ENCODE measurements around the gene TAF4B. TPM values are rescaled to one million over a fixed set of nuclear protein-coding genes. Genes with fewer than 3 reads are reported as not detected.

Gene TAF4B
- total and polyA plus RNA-seq, 9 of the 15 experiments (the other 6 are each of a cell fraction or from before 2014, with no cell fraction given): 4.5 to 25.3 (median 20.5) TPM

DNA sequence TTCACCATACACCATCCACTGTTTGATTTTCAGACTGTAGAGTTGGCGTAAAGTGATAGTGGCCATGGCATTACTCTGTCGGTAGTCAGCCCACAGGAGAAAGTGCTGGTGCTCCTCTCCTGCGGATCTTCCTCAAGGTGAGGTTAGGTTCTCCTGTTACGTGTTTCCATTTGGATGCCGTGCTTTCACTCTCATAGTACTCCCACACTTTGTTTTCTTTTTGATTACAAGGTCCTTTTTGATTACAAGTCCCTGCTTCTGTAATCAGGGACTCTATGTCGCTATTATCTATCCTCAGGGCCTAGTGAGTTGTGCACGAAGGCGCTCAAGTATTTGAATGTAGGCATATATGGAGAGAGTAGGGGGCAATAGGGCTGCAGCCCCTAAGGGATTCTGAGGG, 4.3 kb downstream of the TAF4B start:
- no peak overlapping the region for H2AFZ ChIP-seq (ENCODE audit: low read depth, low read length)
- H3K27me3 ChIP-seq (ENCODE audit: control insufficient read depth in 2 of 2, insufficient read depth in 2 of 2, low read length in 2 of 2): no peaks in the 10 kb centered on the region
- POLR2A ChIA-PET: no interaction called here
- no peaks in the 10 kb centered on the region for H3K9me3 ChIP-seq (replicated peaks; ENCODE audit: control insufficient read depth, insufficient read depth, low read depth, low read length)
- no peak overlapping the region for H3K27ac ChIP-seq (ENCODE audit: extremely low read depth, low read depth, low read length)
- CTCF ChIA-PET (ENCODE audit: low intra/inter-chr PET ratio): no interaction called here
- DNase-seq (ENCODE audit: extremely low read depth in 1 of 4, low spot score in 3 of 4) (no peak), FAIRE-seq (no peak), ATAC-seq (no peak)
- intact Hi-C loops (cut with micrococcal nuclease) (no loop called here), in situ Hi-C loops (cut with MboI) (no loop called here)
- WGBS (ENCODE audit: insufficient coverage, low coverage, missing lambda C conversion rate): 80% methylated on average over 8 of the region's 8 CpGs
- no TSS peak for BruUV-seq (replicated peaks)
- H3K79me2 ChIP-seq (ENCODE audit: control insufficient read depth, insufficient read depth, low read length): peaks cover 76% of the 10 kb centered on the region
- H3K36me3 ChIP-seq (ENCODE audit: control insufficient read depth, insufficient read depth, low read length): peaks cover 6% of the 10 kb centered on the region; the same call in 2 of the 3 replicates
- no peaks in the 10 kb centered on the region for H4K20me1 ChIP-seq (replicated peaks; ENCODE audit: control insufficient read depth, insufficient read depth, low read length)
- H3K4me3 ChIP-seq: no peak overlapping the region
- H3K9me1 ChIP-seq (ENCODE audit: control insufficient read depth, insufficient read depth, low read length): no peaks in the 10 kb centered on the region
- no peak overlapping the region for H3K4me2 ChIP-seq (ENCODE audit: insufficient read depth, low read length)
- H3K4me1 ChIP-seq (replicated peaks in 1 of 2; ENCODE audit: control insufficient read depth in 2 of 2, insufficient read depth in 2 of 2, low read length in 2 of 2): peaks cover 10 to 24% of the 10 kb centered on the region in 2 experiments; a peak in 4 of 5 replicates
- H3K9ac ChIP-seq (ENCODE audit: insufficient read depth in 1 of 2, low read depth in 2 of 2, low read length in 2 of 2): no peak overlapping the region
- TF ChIP-seq ZNF347 (CRISPR knock-in tag; IDR thresholded peaks at IDR 0.05; ENCODE audit: low read depth) (no peak), MYC (IDR thresholded peaks at IDR 0.05; ENCODE audit: low read depth, low read length) (no peak), MYC (CRISPR knock-in tag; IDR thresholded peaks at IDR 0.05; ENCODE audit: borderline replicate concordance, low read depth) (no peak), SIN3A (IDR thresholded peaks at IDR 0.05; ENCODE audit: borderline replicate concordance in 2 of 2, control insufficient read depth in 1 of 2, low read depth in 2 of 2, low read length in 2 of 2) (no peak), ZNF57 (CRISPR knock-in tag; IDR thresholded peaks at IDR 0.05) (no peak), TAL1 (IDR thresholded peaks at IDR 0.05) (no peak), ZNF785 (CRISPR knock-in tag; IDR thresholded peaks at IDR 0.05) (no peak), EP400 (IDR thresholded peaks at IDR 0.05) (no peak), CHD4 (IDR thresholded peaks at IDR 0.05; ENCODE audit: insufficient read depth, insufficient replicate concordance, low read depth, low read length, poor library complexity, severe bottlenecking) (no peak)
- TF ChIP-seq, protein P1, sequence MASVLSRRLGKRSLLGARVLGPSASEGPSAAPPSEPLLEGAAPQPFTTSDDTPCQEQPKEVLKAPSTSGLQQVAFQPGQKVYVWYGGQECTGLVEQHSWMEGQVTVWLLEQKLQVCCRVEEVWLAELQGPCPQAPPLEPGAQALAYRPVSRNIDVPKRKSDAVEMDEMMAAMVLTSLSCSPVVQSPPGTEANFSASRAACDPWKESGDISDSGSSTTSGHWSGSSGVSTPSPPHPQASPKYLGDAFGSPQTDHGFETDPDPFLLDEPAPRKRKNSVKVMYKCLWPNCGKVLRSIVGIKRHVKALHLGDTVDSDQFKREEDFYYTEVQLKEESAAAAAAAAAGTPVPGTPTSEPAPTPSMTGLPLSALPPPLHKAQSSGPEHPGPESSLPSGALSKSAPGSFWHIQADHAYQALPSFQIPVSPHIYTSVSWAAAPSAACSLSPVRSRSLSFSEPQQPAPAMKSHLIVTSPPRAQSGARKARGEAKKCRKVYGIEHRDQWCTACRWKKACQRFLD (CRISPR knock-in tag; IDR thresholded peaks at IDR 0.05): no peak
- TF ChIP-seq, protein P2, sequence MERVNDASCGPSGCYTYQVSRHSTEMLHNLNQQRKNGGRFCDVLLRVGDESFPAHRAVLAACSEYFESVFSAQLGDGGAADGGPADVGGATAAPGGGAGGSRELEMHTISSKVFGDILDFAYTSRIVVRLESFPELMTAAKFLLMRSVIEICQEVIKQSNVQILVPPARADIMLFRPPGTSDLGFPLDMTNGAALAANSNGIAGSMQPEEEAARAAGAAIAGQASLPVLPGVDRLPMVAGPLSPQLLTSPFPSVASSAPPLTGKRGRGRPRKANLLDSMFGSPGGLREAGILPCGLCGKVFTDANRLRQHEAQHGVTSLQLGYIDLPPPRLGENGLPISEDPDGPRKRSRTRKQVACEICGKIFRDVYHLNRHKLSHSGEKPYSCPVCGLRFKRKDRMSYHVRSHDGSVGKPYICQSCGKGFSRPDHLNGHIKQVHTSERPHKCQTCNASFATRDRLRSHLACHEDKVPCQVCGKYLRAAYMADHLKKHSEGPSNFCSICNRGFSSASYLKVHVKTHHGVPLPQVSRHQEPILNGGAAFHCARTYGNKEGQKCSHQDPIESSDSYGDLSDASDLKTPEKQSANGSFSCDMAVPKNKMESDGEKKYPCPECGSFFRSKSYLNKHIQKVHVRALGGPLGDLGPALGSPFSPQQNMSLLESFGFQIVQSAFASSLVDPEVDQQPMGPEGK (CRISPR knock-in tag; IDR thresholded peaks at IDR 0.05; ENCODE audit: borderline replicate concordance): no peak
- TF ChIP-seq, protein P3, sequence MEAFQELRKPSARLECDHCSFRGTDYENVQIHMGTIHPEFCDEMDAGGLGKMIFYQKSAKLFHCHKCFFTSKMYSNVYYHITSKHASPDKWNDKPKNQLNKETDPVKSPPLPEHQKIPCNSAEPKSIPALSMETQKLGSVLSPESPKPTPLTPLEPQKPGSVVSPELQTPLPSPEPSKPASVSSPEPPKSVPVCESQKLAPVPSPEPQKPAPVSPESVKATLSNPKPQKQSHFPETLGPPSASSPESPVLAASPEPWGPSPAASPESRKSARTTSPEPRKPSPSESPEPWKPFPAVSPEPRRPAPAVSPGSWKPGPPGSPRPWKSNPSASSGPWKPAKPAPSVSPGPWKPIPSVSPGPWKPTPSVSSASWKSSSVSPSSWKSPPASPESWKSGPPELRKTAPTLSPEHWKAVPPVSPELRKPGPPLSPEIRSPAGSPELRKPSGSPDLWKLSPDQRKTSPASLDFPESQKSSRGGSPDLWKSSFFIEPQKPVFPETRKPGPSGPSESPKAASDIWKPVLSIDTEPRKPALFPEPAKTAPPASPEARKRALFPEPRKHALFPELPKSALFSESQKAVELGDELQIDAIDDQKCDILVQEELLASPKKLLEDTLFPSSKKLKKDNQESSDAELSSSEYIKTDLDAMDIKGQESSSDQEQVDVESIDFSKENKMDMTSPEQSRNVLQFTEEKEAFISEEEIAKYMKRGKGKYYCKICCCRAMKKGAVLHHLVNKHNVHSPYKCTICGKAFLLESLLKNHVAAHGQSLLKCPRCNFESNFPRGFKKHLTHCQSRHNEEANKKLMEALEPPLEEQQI (IDR thresholded peaks at IDR 0.05): no peak
- TF ChIP-seq, protein P4, sequence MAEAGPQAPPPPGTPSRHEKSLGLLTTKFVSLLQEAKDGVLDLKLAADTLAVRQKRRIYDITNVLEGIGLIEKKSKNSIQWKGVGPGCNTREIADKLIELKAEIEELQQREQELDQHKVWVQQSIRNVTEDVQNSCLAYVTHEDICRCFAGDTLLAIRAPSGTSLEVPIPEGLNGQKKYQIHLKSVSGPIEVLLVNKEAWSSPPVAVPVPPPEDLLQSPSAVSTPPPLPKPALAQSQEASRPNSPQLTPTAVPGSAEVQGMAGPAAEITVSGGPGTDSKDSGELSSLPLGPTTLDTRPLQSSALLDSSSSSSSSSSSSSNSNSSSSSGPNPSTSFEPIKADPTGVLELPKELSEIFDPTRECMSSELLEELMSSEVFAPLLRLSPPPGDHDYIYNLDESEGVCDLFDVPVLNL (CRISPR knock-in tag; IDR thresholded peaks at IDR 0.05; ENCODE audit: low read depth): no peak
